Endothelial cell of umbilical vein (primary cell): ENCODE data around the gene ALDH5A1. TPM values are rescaled to one million over a fixed set of nuclear protein-coding genes. Genes with fewer than 3 reads are reported as not detected.

ENCODE experiments used
- BruUV-seq: library from RNA; stranded (reverse); fragments of 400-500 nt; replicated peaks from 2 replicates; lab custom pipeline; 2021; lab: Mats Ljungman, UMichigan
- CTCF ChIA-PET: fragments of 300-600, 350-600 bp; sonication (Branson Sonifier 250); formaldehyde crosslinking; loops from one replicate; lab custom pipeline; 2021; ENCODE audit warnings: antibody characterized with exemption, inconsistent platforms; lab: Charles Lee
- POLR2A ChIA-PET: fragments of 300-600, 350-600 bp; sonication (Branson Sonifier 250); formaldehyde crosslinking; loops from one replicate; lab custom pipeline; 2021; ENCODE audit warnings: antibody characterized with exemption, inconsistent platforms; lab: Charles Lee
- DNase-seq: peaks from one replicate; pipeline ENCODE4 v3.0.0-alpha.2; 2011; ENCODE audit warnings: low read depth, low spot score
- FAIRE-seq: peaks from 2 replicates; lab custom pipeline; 2011; peaks lifted over from hg19 to GRCh38; lab: Jason Lieb, UNC
- H2AFZ ChIP-seq: 2 replicates; pipeline ENCODE4 v1.6.0; 2012; ENCODE audit warnings: low read depth, low read length, control low read depth, inconsistent platforms
- H3K27ac ChIP-seq: 2 replicates; pipeline ENCODE4 v1.5.1; 2011; ENCODE audit warnings: low read depth, mild to moderate bottlenecking, control low read depth, low read length, moderate library complexity; ENCODE audit not compliant: insufficient read depth
- H3K27me3 ChIP-seq, 2 experiments: 2 replicates each; pipeline versions ENCODE4 v1.6.0 to v1.6.1; 2011; ENCODE audit warnings: low read length in 2 of 2, mixed read lengths in 1 of 2; ENCODE audit not compliant: control insufficient read depth in 2 of 2, insufficient read depth in 2 of 2
- H3K36me3 ChIP-seq, 2 experiments: 2 replicates in 1 of 2; 3 replicates in 1 of 2; pipeline ENCODE4 v1.5.1; 2011; ENCODE audit warnings: low read length in 2 of 2, mild to moderate bottlenecking in 1 of 2, moderate library complexity in 1 of 2; ENCODE audit not compliant: control insufficient read depth in 2 of 2, insufficient read depth in 2 of 2; ENCODE audit errors: extremely low read depth in 1 of 2
- H3K4me1 ChIP-seq: 3 replicates; pipeline ENCODE4 v1.5.1; 2011; ENCODE audit warnings: mild to moderate bottlenecking, low read length; ENCODE audit not compliant: control insufficient read depth, insufficient read depth; ENCODE audit errors: extremely low read depth
- H3K4me2 ChIP-seq: 2 replicates; pipeline ENCODE4 v1.6.1; 2011; ENCODE audit warnings: low read length, control low read depth, mixed read lengths; ENCODE audit not compliant: insufficient read depth
- H3K4me3 ChIP-seq, 3 experiments: fragments of 200-600 bp in 1 of 3; sonication (generic), shearing (Covaris generic) in 1 of 3; replicated peaks in 1 of 3; 2 replicates each; pipeline ENCODE4 v1.5.1; 2011 to 2016; ENCODE audit warnings: control low read depth in 3 of 3, low read length in 3 of 3, mild to moderate bottlenecking in 2 of 3, inconsistent platforms in 1 of 3, low read depth in 1 of 3, moderate library complexity in 1 of 3; ENCODE audit not compliant: insufficient read depth in 1 of 3
- H3K79me2 ChIP-seq: 2 replicates; pipeline ENCODE4 v1.6.0; 2012; ENCODE audit warnings: low read length, inconsistent platforms; ENCODE audit not compliant: control insufficient read depth, insufficient read depth
- H3K9ac ChIP-seq: replicated peaks from 2 replicates; pipeline ENCODE3; 2011; ENCODE audit warnings: low read length, control low read depth; ENCODE audit not compliant: insufficient read depth; ENCODE audit errors: extremely low read depth
- H3K9me1 ChIP-seq: replicated peaks from 3 replicates; pipeline ENCODE4 v1.6.0; 2011; ENCODE audit warnings: mild to moderate bottlenecking, low read length; ENCODE audit not compliant: control insufficient read depth, insufficient read depth; ENCODE audit errors: extremely low read depth
- H3K9me3 ChIP-seq: replicated peaks from 2 replicates; pipeline ENCODE4 v1.5.1; 2012; ENCODE audit warnings: low read length, inconsistent platforms; ENCODE audit not compliant: control insufficient read depth, insufficient read depth
- H4K20me1 ChIP-seq: replicated peaks from 2 replicates; pipeline ENCODE3; 2011; ENCODE audit warnings: mild to moderate bottlenecking, low read length; ENCODE audit not compliant: control insufficient read depth, insufficient read depth; ENCODE audit errors: extremely low read depth
- CTCF ChIP-seq, 2 donors: IDR thresholded peaks; 1 replicate in 1 of 2; 2 replicates in 1 of 2; pipeline ENCODE4 v1.5.1; 2011; ENCODE audit warnings: low read length in 2 of 2, mild to moderate bottlenecking in 2 of 2, moderate library complexity in 2 of 2, control low read depth in 1 of 2, inconsistent platforms in 1 of 2, low read depth in 1 of 2; ENCODE audit not compliant: insufficient read depth in 1 of 2; ENCODE audit errors: extremely low read depth in 1 of 2
- EZH2 ChIP-seq: IDR thresholded peaks from 2 replicates; pipeline ENCODE4 v1.6.1; 2012; ENCODE audit warnings: borderline replicate concordance, low read depth, mild to moderate bottlenecking, moderate library complexity, low read length, inconsistent platforms; ENCODE audit not compliant: severe bottlenecking
- FOS ChIP-seq: IDR thresholded peaks from 2 replicates; pipeline ENCODE4 v1.6.1; 2011; ENCODE audit warnings: mild to moderate bottlenecking, low read length, moderate library complexity, borderline replicate concordance; ENCODE audit not compliant: insufficient read depth
- GATA2 ChIP-seq: IDR thresholded peaks from 2 replicates; pipeline ENCODE4 v1.7.0; 2011; ENCODE audit warnings: low read depth, mild to moderate bottlenecking, moderate library complexity, mixed read lengths, low read length; ENCODE audit not compliant: insufficient read length, insufficient read depth
- JUN ChIP-seq: IDR thresholded peaks from 2 replicates; pipeline ENCODE4 v1.6.1; 2011; ENCODE audit warnings: borderline replicate concordance, low read depth; ENCODE audit not compliant: insufficient read length, insufficient read depth
- MYC ChIP-seq: IDR thresholded peaks from one replicate; pipeline ENCODE4 v1.6.1; 2011; ENCODE audit warnings: mild to moderate bottlenecking, low read depth, low read length
- POLR2A ChIP-seq: IDR thresholded peaks from 2 replicates; pipeline ENCODE4 v1.6.1; 2012; ENCODE audit warnings: low read depth, mild to moderate bottlenecking, control low read depth, low read length
- POLR2AphosphoS5 ChIP-seq: IDR thresholded peaks from 2 replicates; pipeline ENCODE4 v1.6.1; 2012; ENCODE audit warnings: low read depth, mild to moderate bottlenecking, control low read depth, low read length, moderate library complexity; ENCODE audit not compliant: insufficient read depth
- dilution Hi-C: fragments of 300-500 bp; cut with MboI; formaldehyde crosslinking; loops from one replicate; pipeline ENCODE4 v1.15.0; 2019; ENCODE audit warnings: low sequenced_read_pairs; ENCODE audit not compliant: extremely low pct_ligation_motif_present
- intact Hi-C: fragments of 100-400 bp; cut with micrococcal nuclease; formaldehyde crosslinking; loops from one replicate; pipeline ENCODE4 v1.10.0; 2022
- polyA plus RNA-seq, 4 experiments: library from polyadenylated mRNA; depleted of rRNA in 3 of 4; stranded (reverse) in 3 of 4; unstranded in 1 of 4; fragments of >200 nt; gene quantifications; 2 replicates each; pipeline versions ENCODE4 v1.2.1 to v1.2.3, GENCODE V29; 2011 to 2012; ENCODE audit warnings: missing spikeins in 1 of 4
- total RNA-seq: library from RNA; stranded (reverse); gene quantifications from 2 replicates; pipeline ENCODE4 v1.2.3, GENCODE V29; 2021
- TF ChIP-seq, protein P1 (sequence below): IDR thresholded peaks from 2 replicates; pipeline ENCODE4 v1.6.1; 2011; ENCODE audit not compliant: insufficient read depth, insufficient read length

The ALDH5A1 gene
- total and polyA plus RNA-seq, 2 donors (not counting 3 experiments of a cell fraction or from before 2014, with no cell fraction given) = 0.51 to 1.1 TPM

DNA sequence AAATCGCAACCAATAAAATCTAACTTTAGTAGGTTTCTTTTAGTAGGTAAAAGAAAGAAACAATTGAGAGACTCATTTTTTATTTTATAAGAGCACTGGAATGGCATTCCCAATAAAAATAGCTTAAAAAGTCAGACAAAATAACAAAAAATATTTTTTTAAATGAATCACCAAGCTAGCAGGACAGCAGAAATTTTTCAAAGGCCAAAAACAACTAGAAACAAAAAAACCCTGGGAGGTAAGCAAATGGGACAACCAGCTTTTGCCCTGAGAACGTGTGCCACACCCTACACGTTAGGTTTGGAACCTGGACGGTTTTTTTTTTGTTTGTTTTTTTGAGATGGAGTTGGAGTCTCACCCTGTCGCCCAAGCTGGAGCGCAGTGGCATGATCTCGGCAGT is 25.0 kb upstream of the ALDH5A1 start:
- ChIA-PET CTCF (interaction anchor here (1.2 kb wide), 1 partner anchor 39 kb away, joined by 3 read pairs; no protein-coding TSS in a partner anchor), POLR2A (no interaction called here)

GRCh38 chr6:24472181-24472580 is 22.6 kb upstream of the ALDH5A1 start:
- Histone ChIP-seq H3K79me2 (no peaks in the 10 kb centered on the region), H3K4me2 (no peak overlapping the region), H3K9ac (no peak overlapping the region), H4K20me1 (no peaks in the 10 kb centered on the region), H3K9me3 (no peaks in the 10 kb centered on the region), H3K36me3 (no peaks in the 10 kb centered on the region), H3K4me3 (no peak overlapping the region), H2AFZ (no peak overlapping the region), H3K9me1 (no peaks in the 10 kb centered on the region), H3K4me1 (no peaks in the 10 kb centered on the region), H3K27me3 (no peaks in the 10 kb centered on the region), H3K27ac (no peak overlapping the region)
- CTCF ChIA-PET = no interaction called here
- BruUV-seq = no TSS peak
- TF ChIP-seq MYC (no peak), POLR2AphosphoS5 (no peak), FOS (no peak), POLR2A (no peak), GATA2 (no peak), JUN (no peak), EZH2 (no peak), CTCF (IDR thresholded peaks at IDR 0.05; ENCODE audit: extremely low read depth in 1 of 2, insufficient read depth in 1 of 2, low read depth in 1 of 2, low read length in 2 of 2) (no peak)
- TF ChIP-seq, protein P1, sequence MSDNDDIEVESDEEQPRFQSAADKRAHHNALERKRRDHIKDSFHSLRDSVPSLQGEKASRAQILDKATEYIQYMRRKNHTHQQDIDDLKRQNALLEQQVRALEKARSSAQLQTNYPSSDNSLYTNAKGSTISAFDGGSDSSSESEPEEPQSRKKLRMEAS = no peak
- dilution Hi-C loops = no loop called here
- FAIRE-seq (no peak), DNase-seq (no peak)
- POLR2A ChIA-PET = no interaction called here
- intact Hi-C loops = no loop called here

More for the DNA sequence above, 25.0 kb upstream of the ALDH5A1 start:
- Histone ChIP-seq H3K9ac (no peak overlapping the region), H3K4me2 (no peak overlapping the region), H3K9me1 (no peaks in the 10 kb centered on the region), H4K20me1 (no peaks in the 10 kb centered on the region), H3K9me3 (no peaks in the 10 kb centered on the region), H3K4me1 (no peaks in the 10 kb centered on the region), H3K79me2 (no peaks in the 10 kb centered on the region), H3K4me3 (no peak overlapping the region), H2AFZ (no peak overlapping the region), H3K27ac (no peak overlapping the region), H3K27me3 (no peaks in the 10 kb centered on the region), H3K36me3 (no peaks in the 10 kb centered on the region)
- dilution Hi-C loops (no loop called here), intact Hi-C loops (no loop called here)
- no TSS peak for BruUV-seq
- TF ChIP-seq POLR2A = no peak
- TF ChIP-seq FOS = no peak
- no peak for FAIRE-seq
- no peak for DNase-seq
